ENCODE results near the gene AP1S1. TPM values are rescaled to one million over a fixed set of nuclear protein-coding genes. Genes with fewer than 3 reads are reported as not detected.

AP1S1 gene
- total RNA-seq, 1 experiment from 2014 or later: 79.0 TPM

DNA sequence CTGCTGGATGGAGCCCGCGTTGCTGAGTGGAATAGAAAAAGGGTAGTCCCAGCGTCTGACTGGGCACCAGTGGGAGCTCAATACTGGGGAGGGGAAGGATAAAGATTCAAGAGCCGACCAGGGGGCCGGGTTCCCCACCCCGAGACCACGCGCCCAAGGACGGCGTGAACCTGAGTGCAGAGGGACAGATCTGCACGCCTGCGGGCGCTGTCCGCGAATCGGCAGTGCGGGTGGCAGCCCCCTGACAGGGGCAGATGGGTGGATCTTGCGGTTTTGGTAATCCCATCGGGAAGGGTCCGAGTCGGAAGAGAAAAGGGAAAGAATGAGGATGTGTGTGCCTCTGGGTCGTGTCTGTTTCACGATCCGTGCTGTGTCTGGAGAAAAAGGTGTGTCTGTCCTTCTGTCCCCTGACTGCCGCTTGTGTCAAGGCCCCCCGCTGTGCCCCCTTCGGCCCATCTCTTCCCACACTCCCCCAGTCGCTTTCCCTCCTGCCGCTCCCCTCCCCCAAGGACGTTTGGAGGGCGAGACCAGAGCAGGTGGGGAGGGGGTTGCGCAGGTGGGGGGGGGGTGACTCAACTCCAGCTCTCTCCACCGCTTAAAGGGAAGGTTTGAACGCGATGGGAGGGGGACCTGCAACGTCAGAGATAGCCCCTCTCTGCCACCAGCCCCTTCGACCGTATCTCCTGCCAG, 11.8 kb downstream of the AP1S1 start:
- ChIA-PET CTCF (interaction anchor here (0.6 to 2.1 kb wide), 4 partner anchors 10 to 26 kb away, joined by 3 to 10 read pairs (median 5); no protein-coding TSS in a partner anchor), POLR2A (ENCODE audit: low non-redundant PET) (interaction anchor here (0.6 kb wide), 1 partner anchor 46 kb away, joined by 7 read pairs; no protein-coding TSS in a partner anchor)
- Histone ChIP-seq H3K4me1 (ENCODE audit: insufficient read depth, low read length, poor library complexity, severe bottlenecking) (peaks cover 59% of the 10 kb centered on the region), H3K4me3 (ENCODE audit: low read depth, low read length, poor library complexity, severe bottlenecking) (peak overlapping the region; percentile 39), H3K36me3 (ENCODE audit: insufficient read depth, low read length, poor library complexity, severe bottlenecking) (no peaks in the 10 kb centered on the region), H3K27ac (ENCODE audit: low read depth, low read length, poor library complexity, severe bottlenecking) (no peak overlapping the region), H3K9me3 (ENCODE audit: low read depth, low read length, poor library complexity, severe bottlenecking) (no peaks in the 10 kb centered on the region), H3K27me3 (replicated peaks; ENCODE audit: insufficient read depth, low read depth, low read length, poor library complexity) (peaks cover 46% of the 10 kb centered on the region)
- no peak for TF ChIP-seq EZH2 (IDR thresholded peaks at IDR 0.05; ENCODE audit: borderline replicate concordance, low read depth, low read length, poor library complexity, severe bottlenecking)
- TF ChIP-seq, protein P1, sequence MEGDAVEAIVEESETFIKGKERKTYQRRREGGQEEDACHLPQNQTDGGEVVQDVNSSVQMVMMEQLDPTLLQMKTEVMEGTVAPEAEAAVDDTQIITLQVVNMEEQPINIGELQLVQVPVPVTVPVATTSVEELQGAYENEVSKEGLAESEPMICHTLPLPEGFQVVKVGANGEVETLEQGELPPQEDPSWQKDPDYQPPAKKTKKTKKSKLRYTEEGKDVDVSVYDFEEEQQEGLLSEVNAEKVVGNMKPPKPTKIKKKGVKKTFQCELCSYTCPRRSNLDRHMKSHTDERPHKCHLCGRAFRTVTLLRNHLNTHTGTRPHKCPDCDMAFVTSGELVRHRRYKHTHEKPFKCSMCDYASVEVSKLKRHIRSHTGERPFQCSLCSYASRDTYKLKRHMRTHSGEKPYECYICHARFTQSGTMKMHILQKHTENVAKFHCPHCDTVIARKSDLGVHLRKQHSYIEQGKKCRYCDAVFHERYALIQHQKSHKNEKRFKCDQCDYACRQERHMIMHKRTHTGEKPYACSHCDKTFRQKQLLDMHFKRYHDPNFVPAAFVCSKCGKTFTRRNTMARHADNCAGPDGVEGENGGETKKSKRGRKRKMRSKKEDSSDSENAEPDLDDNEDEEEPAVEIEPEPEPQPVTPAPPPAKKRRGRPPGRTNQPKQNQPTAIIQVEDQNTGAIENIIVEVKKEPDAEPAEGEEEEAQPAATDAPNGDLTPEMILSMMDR (conservative IDR thresholded peaks at IDR 0.05; ENCODE audit: low read depth, low read length): no peak
- no peak for DNase-seq (ENCODE audit: low spot score)
- intact Hi-C loops (cut with micrococcal nuclease; ENCODE audit: unreplicated experiment): no loop called here
- BruUV-seq (replicated peaks): no TSS peak

DNA sequence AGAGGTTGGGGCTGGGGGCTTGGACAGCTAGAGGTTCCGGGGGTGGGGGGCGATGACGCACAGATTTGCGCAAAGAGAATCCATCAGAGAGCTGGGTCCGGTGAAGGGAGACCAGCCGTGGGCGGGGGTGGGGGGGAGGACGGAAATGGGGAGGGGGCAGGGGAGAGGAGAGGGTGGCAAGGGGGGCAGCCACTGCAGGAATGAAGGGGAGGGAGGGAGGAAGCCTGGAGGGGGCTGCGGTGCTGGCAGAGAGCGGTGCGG, 12.3 kb downstream of the AP1S1 start:
- no peaks in the 10 kb centered on the region for H3K36me3 ChIP-seq (ENCODE audit: insufficient read depth, low read length, poor library complexity, severe bottlenecking)
- peaks cover 51% of the 10 kb centered on the region for H3K27me3 ChIP-seq (replicated peaks; ENCODE audit: insufficient read depth, low read depth, low read length, poor library complexity)
- no peak overlapping the region for H3K27ac ChIP-seq (ENCODE audit: low read depth, low read length, poor library complexity, severe bottlenecking)
- no peak overlapping the region for H3K4me3 ChIP-seq (ENCODE audit: low read depth, low read length, poor library complexity, severe bottlenecking)
- no peak for DNase-seq (ENCODE audit: low spot score)
- ChIA-PET CTCF (interaction anchor here (0.6 to 2.1 kb wide), 2 partner anchors 10 to 12 kb away, joined by 5 to 10 read pairs; no protein-coding TSS in a partner anchor), POLR2A (ENCODE audit: low non-redundant PET) (interaction anchor here (0.6 kb wide), 1 partner anchor 45 kb away, joined by 7 read pairs; no protein-coding TSS in a partner anchor)
- no TSS peak for BruUV-seq (replicated peaks)
- no peaks in the 10 kb centered on the region for H3K9me3 ChIP-seq (ENCODE audit: low read depth, low read length, poor library complexity, severe bottlenecking)
- intact Hi-C loops (cut with micrococcal nuclease; ENCODE audit: unreplicated experiment): no loop called here
- peaks cover 59% of the 10 kb centered on the region for H3K4me1 ChIP-seq (ENCODE audit: insufficient read depth, low read length, poor library complexity, severe bottlenecking)
- TF ChIP-seq, protein P1 (conservative IDR thresholded peaks at IDR 0.05; ENCODE audit: low read depth, low read length): no peak
- TF ChIP-seq EZH2 (IDR thresholded peaks at IDR 0.05; ENCODE audit: borderline replicate concordance, low read depth, low read length, poor library complexity, severe bottlenecking): no peak

DNA sequence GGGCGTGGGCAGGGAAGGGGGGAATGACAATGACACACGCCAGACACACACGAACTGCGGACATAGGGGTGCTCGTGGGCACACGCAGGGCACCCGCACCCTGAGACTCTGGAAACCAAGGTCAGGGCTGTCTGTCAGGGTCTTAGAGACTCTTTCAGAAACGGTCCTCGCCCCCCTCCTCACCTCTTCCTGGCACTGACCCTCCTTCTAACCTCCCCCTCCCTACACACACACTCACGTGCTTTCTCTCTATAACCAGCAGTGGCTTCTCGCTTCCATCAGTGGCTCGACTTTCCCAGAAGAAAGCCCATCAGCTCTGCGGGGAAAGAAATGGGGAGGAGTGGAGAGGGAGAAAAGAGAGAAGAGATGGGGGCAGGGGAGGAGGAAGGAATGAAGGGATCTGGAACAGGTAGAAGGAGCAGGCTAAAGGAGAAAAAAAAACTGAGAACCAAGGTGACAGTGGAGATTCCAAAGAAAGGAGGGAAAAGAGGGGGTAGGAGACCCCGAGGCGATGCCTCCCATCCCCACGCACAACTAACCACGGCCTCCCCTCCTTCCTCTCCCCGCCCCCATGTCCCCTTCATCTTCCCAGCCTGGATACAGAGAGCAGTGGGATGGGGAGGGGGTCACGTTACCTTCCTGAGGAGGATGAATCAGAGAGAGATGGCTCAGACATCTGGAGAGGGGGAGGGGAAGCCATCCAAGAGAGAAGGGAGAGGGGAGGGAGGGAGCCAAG, 12.8 kb downstream of the AP1S1 start:
- no peak overlapping the region for H3K27ac ChIP-seq (ENCODE audit: low read depth, low read length, poor library complexity, severe bottlenecking)
- CTCF ChIA-PET: interaction anchor here (2.1 kb wide), 1 partner anchor 11 kb away, joined by 5 read pairs; no protein-coding TSS in a partner anchor

More for the DNA sequence above, 12.8 kb downstream of the AP1S1 start:
- intact Hi-C loops (cut with micrococcal nuclease; ENCODE audit: unreplicated experiment): no loop called here
- TF ChIP-seq, protein P1 (conservative IDR thresholded peaks at IDR 0.05; ENCODE audit: low read depth, low read length): no peak
- TF ChIP-seq EZH2 (IDR thresholded peaks at IDR 0.05; ENCODE audit: borderline replicate concordance, low read depth, low read length, poor library complexity, severe bottlenecking): no peak
- POLR2A ChIA-PET (ENCODE audit: low non-redundant PET): no interaction called here
- H3K27me3 ChIP-seq (replicated peaks; ENCODE audit: insufficient read depth, low read depth, low read length, poor library complexity): peaks cover 56% of the 10 kb centered on the region
- BruUV-seq (replicated peaks): no TSS peak
- no peak overlapping the region for H3K4me3 ChIP-seq (ENCODE audit: low read depth, low read length, poor library complexity, severe bottlenecking)
- H3K9me3 ChIP-seq (ENCODE audit: low read depth, low read length, poor library complexity, severe bottlenecking): no peaks in the 10 kb centered on the region
- H3K36me3 ChIP-seq (ENCODE audit: insufficient read depth, low read length, poor library complexity, severe bottlenecking): no peaks in the 10 kb centered on the region
- DNase-seq (ENCODE audit: low spot score): peak; percentile 40
- H3K4me1 ChIP-seq (ENCODE audit: insufficient read depth, low read length, poor library complexity, severe bottlenecking): peaks cover 56% of the 10 kb centered on the region
